ENCODE measurements around the gene SDHB.

The SDHB gene

GRCh38 chr1:17011092-17011438 is 42.8 kb downstream of the SDHB start:
- DNase-seq = no peak

GRCh38 chr1:17009706-17010105 is 44.1 kb downstream of the SDHB start:
- DNase-seq = no peak

- DNase-seq = no peak
Measured at GRCh38 chr1:17008208-17008855, 45.5 kb downstream of the SDHB start.

- DNase-seq = no peak
Measured at GRCh38 chr1:17007121-17007520, 46.7 kb downstream of the SDHB start.

GRCh38 chr1:17005365-17005740 is 48.5 kb downstream of the SDHB start:
- no peak for DNase-seq

GRCh38 chr1:17004466-17005364 is 49.1 kb downstream of the SDHB start:
- DNase-seq = no peak

- DNase-seq = no peak
Measured at GRCh38 chr1:17002524-17002902, 51.3 kb downstream of the SDHB start.

GRCh38 chr1:17001760-17002523 is 51.9 kb downstream of the SDHB start:
- DNase-seq = no peak

GRCh38 chr1:16999863-17000262 is 54.0 kb downstream of the SDHB start:
- no peak for DNase-seq

GRCh38 chr1:16998589-16998988 is 55.2 kb downstream of the SDHB start:
- no peak for DNase-seq

GRCh38 chr1:16996845-16997244 is 57.0 kb downstream of the SDHB start:
- no peak for DNase-seq

- DNase-seq = no peak
Measured at GRCh38 chr1:16993521-16994038, 60.3 kb downstream of the SDHB start.

GRCh38 chr1:16992675-16993074 is 61.2 kb downstream of the SDHB start:
- DNase-seq = no peak

- no peak for DNase-seq
Measured at GRCh38 chr1:16992102-16992501, 61.7 kb downstream of the SDHB start.

- DNase-seq = no peak
Measured at GRCh38 chr1:16991571-16991970, 62.3 kb downstream of the SDHB start.

- DNase-seq = no peak
Measured at GRCh38 chr1:16989676-16990391, 64.0 kb downstream of the SDHB start.

GRCh38 chr1:16988210-16988609 is 65.6 kb downstream of the SDHB start:
- DNase-seq = no peak

GRCh38 chr1:16986962-16987361 is 66.9 kb downstream of the SDHB start:
- DNase-seq = no peak

GRCh38 chr1:16986560-16986959 is 67.3 kb downstream of the SDHB start:
- no peak for DNase-seq

- DNase-seq = no peak
Measured at GRCh38 chr1:16986113-16986512, 67.7 kb downstream of the SDHB start.

- DNase-seq = no peak
Measured at GRCh38 chr1:16984717-16985116, 69.1 kb downstream of the SDHB start.

GRCh38 chr1:16983649-16984048 is 70.2 kb downstream of the SDHB start:
- no peak for DNase-seq

GRCh38 chr1:16982902-16983301 is 70.9 kb downstream of the SDHB start:
- DNase-seq = no peak
